ENCODE data around the gene WDR76.
A peak's percentile ranks its signal among the peaks of the same experiment; 100 is the strongest.

Gene WDR76

DNA sequence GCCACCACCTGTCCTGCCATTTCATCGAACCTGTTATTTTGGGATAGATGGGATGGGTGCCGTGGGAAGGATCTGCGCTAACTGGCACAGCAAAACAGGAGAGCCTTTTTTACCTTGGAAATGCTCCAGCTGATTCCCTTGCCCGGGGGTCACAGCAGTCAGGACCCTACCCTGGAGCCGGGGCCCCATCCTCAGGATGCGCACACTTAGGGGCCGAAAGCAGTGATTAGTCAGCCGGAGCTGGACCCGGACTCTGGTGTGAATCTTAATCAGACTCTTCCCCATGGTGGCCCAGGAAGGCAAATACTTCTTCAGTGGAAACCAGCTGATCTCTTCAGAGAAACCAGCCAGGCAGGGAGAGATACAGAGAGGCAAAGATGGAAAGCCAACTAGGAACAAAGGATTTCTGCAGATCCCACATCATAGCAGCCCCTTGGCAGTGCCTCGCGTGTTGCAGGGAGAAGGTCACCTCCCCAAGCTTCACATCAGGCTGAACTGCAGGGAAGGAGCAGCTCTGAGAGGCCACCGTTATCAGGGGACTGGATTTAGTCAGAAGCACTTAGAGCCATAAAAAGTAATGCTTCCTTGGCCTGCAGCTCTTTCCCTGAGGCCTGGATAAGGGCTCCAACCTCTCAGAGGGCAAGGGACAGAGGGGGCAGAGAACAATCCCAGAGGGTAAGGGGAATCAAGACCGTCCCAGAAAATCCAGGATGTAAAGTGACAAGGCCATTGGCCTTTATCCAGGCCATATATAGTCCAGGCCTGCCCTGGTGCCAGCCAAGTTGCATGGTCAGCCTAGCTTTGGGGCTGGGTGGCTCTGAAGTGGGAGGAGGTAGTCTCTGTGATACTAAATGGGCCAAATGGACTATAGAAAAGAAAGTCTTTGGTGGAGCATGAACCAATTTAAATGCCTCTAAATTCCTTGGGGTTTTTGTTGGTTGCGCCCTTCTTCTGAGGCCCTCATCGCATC is 52.9 kb downstream of the WDR76 start:
- DNase-seq, result no peak

DNA sequence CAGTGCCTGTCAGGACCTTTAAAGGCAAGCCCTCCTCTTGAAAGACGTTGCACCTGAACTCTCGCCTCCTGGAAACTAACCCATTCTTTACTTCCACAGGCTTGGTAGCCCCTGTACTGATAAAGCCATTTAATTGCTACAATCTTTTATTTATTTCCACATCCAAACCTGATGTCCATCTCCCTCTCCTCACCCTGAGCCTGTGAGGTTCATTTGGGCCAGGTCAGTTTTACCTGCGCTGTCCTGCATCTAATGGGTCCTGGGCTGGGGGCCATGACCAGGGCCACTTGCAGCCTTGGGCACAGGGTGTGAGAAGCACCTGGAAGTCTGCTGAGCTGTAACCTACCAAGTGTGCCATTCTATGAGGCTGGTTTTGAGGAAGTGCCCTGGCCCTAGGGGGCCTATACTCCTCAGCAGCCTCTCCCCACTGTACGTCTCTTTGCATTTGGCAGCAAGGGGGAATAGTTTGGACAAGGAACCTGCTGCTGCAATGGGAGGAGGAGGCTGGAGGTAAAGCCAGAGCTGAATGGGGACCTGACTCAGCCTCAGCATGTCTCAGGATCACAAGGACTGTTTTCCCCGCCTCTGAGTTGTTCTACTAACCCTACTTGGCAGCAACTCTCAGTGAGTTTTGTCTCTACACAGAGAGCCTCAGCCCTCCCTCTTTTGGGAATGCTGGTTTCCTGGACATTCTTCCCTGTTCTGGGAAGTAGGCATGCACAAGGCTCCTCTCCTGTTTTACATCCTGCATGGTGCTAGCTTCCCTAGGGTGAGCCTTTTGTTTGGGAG is 53.8 kb downstream of the WDR76 start:
- DNase-seq, result no peak

GRCh38 chr15:43881245-43881644 is 54.4 kb downstream of the WDR76 start:
- no peak for DNase-seq

DNA sequence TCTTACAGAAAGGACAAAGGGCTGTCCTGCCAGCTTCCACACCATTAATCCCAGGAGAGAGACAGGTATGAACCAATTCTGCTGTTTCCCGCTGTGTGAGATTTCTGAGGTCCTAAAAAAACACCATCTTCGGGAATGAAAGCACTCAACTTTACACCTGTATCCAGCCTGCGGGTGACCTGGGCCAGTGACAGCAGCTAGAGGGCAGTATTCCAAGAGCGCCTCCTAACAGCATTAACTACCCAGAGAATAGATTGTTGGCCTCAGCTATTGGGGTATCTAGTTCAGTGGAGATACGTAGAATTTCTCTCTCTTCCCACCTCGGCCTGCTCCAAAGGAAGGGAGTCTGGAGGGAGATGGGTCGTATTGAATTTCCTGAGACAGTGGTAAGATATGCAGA is 55.1 kb downstream of the WDR76 start:
- DNase-seq, result no peak

DNA sequence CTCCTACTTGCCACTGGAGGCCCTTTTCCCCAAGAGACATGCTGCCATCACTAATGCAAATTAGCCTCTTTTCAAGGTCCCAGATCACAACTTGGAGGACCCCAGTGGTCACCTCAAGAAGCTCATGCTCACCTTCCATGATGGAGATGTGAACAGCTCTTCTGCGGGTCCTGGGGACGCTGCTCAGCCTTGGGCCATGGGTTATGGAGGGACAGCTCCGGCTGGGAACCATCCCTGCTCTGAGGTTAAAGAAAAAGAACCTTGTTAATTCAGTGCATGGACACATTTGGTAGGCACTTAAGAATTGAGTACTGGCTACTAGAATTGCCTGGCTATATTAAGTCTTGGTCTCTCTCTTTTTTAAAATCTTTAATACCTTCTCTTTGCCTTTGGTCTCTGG is 56.8 kb downstream of the WDR76 start:
- DNase-seq, result no peak

DNA sequence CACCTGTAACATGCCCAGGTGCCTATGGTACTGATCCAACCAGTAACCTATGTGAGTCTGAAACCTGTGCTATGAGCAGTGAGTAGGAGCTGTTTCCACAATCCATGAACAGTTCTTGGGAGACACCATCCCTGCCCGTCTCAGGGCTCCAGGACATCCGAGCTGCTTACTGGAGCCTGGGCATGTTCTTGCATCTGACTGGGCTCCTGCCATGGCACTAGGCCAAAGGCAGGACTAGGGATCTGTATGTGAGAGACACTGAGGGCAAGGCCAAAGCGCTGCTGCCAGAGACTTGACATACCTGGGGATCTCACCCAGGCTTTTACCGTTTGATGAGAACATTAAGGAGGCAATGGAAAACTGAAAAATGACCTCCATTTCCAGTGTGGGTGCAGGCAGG is 59.8 kb downstream of the WDR76 start:
- DNase-seq, result no peak

DNA sequence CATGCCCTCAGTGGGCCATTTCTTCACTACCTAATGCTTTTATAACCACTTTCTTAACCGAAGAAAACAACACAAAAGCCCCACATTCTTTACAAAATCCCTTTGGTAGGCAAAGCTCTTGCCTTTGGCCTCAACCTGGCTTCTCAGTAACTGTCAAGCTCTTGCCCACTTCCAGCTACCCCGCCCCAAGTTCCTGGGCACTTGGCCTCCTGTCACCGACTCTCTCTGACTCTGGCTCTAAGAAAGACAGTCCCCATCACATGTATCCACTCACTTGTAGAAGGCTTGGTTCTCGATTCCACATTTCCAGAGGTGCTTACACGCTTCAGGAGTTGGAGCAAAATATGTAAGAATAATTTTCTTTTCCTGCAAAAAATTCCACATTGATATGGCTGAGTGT is 61.1 kb downstream of the WDR76 start:
- DNase-seq, result no peak

- no peak for DNase-seq
Observed at GRCh38 chr15:43889042-43889441, 62.2 kb downstream of the WDR76 start.

GRCh38 chr15:43893956-43894355 is 67.2 kb downstream of the WDR76 start:
- no peak for DNase-seq

DNA sequence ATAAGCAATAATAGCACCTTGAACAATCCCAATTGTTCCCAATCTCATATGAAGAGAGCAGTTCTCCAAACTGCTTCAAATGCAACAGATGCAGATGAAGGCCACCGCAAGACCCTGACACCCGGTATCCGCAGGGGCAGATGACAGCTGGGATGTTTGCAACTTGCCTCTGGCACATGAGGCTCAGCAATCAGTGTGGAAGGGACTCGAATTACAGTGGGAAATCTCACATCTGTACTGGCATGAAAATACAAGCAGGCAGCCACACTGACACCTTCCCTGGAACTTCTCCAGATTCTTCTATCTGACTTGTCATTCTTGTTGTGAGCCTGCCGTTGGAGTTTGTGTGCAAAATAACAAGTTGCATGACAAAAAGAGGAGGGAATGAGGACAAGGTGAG is 68.8 kb downstream of the WDR76 start:
- no peak for DNase-seq

GRCh38 chr15:43896543-43896942 is 69.7 kb downstream of the WDR76 start:
- no peak for DNase-seq

DNA sequence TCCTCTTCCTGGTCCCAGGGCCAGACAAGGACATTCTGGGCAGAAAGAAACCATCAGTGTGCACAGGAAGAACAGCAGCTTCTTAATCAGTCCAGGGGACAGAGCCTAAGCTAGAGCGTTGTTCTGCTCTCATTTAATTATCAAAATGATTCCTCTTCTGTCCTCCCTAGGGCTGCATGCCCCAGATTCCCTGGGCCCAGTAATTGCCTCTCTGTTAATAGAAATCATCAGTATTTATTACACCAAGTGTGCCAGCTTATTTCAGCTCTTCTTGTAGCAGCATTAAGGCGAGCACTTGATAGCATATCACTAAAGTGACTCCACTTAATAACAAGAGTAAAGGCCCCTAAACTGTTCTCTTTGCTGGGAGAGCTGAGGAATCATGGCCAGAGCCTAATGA is 72.1 kb downstream of the WDR76 start:
- no peak for DNase-seq

DNA sequence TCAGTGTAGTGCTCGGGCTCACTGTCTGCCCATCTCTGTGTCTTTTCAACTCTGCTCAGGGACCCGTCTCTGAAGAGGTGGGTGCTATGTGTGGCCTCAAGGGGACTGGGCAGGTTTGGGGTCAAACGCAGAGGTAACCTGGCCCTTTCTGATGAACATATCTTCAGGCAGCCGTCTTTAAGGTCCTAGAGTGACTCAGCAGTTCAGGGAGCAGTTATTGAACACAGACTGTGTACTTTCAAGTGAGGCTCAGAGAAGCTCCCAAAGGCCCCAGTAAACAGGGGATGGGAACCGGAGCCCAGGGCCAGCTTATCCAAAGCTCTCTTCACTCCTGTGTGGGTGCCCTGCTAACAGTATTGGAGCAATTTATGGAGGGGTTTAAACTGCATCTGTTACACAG is 73.1 kb downstream of the WDR76 start:
- DNase-seq, result no peak

GRCh38 chr15:43900996-43901395 is 74.2 kb downstream of the WDR76 start:
- no peak for DNase-seq

- no peak for DNase-seq
Observed at GRCh38 chr15:43901495-43901894, 74.7 kb downstream of the WDR76 start.

GRCh38 chr15:43903864-43904290 is 77.1 kb downstream of the WDR76 start:
- peak; percentile 40 for DNase-seq

GRCh38 chr15:43905755-43906154 is 79.0 kb downstream of the WDR76 start:
- DNase-seq, result no peak

- no peak for DNase-seq
Observed at GRCh38 chr15:43908516-43909050, 81.8 kb downstream of the WDR76 start.

DNA sequence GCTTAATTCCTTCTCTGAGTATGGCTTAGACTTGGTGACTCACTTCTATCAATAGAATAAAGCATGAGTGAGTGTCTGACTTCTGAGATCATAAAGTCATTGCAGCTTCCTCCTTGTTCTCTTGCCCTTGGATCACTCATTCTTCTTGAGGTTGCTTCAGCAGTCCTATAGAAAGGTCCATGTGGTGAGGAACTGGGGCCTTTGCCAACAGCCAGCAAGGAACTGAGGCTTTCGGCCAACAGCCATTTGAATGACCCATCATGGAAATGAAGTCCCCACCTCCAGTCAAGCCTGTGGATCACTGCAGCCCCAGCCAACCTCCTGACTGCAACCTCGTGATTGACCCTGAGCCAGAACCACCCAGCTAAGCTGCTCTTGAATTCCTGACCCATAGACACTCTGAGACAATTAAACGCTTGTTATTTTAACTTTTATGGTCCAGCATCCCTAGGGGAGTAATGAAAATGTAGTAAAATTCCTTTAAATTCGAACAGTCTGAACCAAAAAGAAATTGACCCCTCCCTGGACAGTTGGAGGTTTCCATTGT is 84.5 kb downstream of the WDR76 start:
- no peak for DNase-seq

DNA sequence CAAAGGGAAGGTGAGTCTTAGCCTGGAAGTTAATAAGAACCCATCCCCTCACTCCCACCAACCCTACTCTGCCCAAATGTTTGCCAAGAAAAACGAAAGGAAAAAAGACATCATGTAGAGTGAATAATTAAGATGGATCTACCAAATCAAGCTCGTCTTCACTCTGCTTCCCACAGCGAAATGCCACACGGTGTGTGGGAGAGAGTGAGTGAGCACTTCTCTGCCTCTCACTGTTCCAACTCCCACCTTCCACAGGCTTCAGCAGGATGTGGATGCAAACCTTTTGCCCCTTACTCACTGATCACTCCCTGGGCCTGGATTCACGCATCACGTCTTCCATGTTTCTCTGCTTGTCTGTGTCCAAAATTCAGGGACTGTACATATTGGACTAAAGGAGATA is 85.4 kb downstream of the WDR76 start:
- no peak for DNase-seq

- no peak for DNase-seq
Observed at GRCh38 chr15:43913026-43913780, 86.4 kb downstream of the WDR76 start.

- no peak for DNase-seq
Observed at GRCh38 chr15:43913941-43914340, 87.1 kb downstream of the WDR76 start.

All from activated naive CD4-positive, alpha-beta T cell treated with anti-CD3 and anti-CD28 coated beads, Interleukin-2, amount 50 U/mL, for 16 hours (primary cell).